NT2/D1 (cell line): ENCODE measurements around the gene MIPOL1.

Experiments used
- SUZ12 ChIP-seq: IDR thresholded peaks from 2 replicates; pipeline ENCODE4 v1.6.1; 2011; ENCODE audit not compliant: insufficient read length, insufficient read depth; ENCODE audit errors: extremely low read depth
- YY1 ChIP-seq: IDR thresholded peaks from 2 replicates; pipeline ENCODE4 v1.6.1; 2011; ENCODE audit not compliant: insufficient read length, insufficient read depth
- ZNF274 ChIP-seq: IDR thresholded peaks from 2 replicates; pipeline ENCODE4 v1.6.1; 2011; ENCODE audit warnings: mild to moderate bottlenecking, low read depth, low read length

DNA sequence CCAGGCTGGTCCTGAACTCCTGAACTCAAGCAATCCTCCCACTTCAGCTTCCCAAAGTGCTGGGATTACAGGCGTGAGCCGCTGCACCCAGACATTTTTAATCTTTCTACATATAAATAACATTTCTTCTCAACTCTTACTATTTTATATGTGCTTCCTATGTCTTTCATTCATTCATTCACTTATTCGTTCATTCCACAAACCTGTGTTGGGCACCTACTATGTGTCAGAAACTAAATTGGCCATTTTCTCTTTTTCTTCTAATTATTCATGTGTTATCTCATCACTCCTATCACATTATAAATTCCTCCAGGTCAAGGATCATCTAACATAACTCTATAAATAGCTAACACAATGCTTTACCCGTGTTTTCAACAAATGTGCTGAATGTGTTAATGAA lies 373.7 kb downstream of the MIPOL1 start:
- TF ChIP-seq ZNF274 (no peak), SUZ12 (no peak), YY1 (no peak)
